Esophagus squamous epithelium (tissue), 5 donors: ENCODE results near the gene COX4I1. TPM values are rescaled to one million over a fixed set of nuclear protein-coding genes. Genes with fewer than 3 reads are reported as not detected.

Source experiments
- DNase-seq: peaks from one replicate; lab custom pipeline; 2025; lab: John Stamatoyannopoulos, UW
- H3K27ac ChIP-seq, 4 donors: fragments of 200-600 bp; sonication (generic); one replicate each; pipeline ENCODE4 v1.5.1; 2016 to 2019; ENCODE audit warnings: mild to moderate bottlenecking in 1 of 4
- H3K27me3 ChIP-seq, 4 donors: fragments of 200-600 bp; sonication (generic); 1 replicate in 3 of 4; 2 replicates in 1 of 4; pipeline versions ENCODE4 v1.5.1 to v1.6.0; 2017 to 2021; ENCODE audit warnings: antibody characterized with exemption in 1 of 4
- H3K36me3 ChIP-seq, 3 donors: fragments of 200-600 bp; sonication (generic); one replicate each; pipeline ENCODE4 v1.5.1; 2016 to 2019
- H3K4me1 ChIP-seq, 3 donors: fragments of 200-600 bp; sonication (generic); one replicate each; pipeline ENCODE4 v1.5.1; 2017 to 2019
- H3K4me3 ChIP-seq, 4 donors: fragments of 200-600 bp; sonication (generic); 1 replicate in 3 of 4; 2 replicates in 1 of 4; pipeline ENCODE4 v1.5.1; 2016 to 2019; ENCODE audit warnings: mild to moderate bottlenecking in 2 of 4, moderate library complexity in 1 of 4
- H3K9me3 ChIP-seq, 3 donors: fragments of 200-600 bp; sonication (generic); one replicate each; pipeline ENCODE4 v1.5.1; 2016 to 2019
- POLR2A ChIP-seq, 4 donors: fragments of 450-650 bp; IDR thresholded peaks; one replicate each; pipeline ENCODE4 v1.6.1; 2017; ENCODE audit warnings: antibody characterized with exemption in 4 of 4, mild to moderate bottlenecking in 4 of 4, moderate library complexity in 3 of 4
- WGBS, 2 donors: methylation state at CpG; one replicate each; pipeline ENCODE4 v1.1.5; 2018; 5-methylcytosine and 5-hydroxymethylcytosine counted together
- intact Hi-C: fragments of 100-400 bp; cut with DNase I; formaldehyde crosslinking; loops from one replicate; pipeline ENCODE4 v1.15.0; 2022
- total RNA-seq, 4 donors: library from RNA; depleted of rRNA; stranded (reverse); fragments of >200 nt; gene quantifications; one replicate each; pipeline ENCODE4 v1.1.0, GENCODE V29; 2016
- TF ChIP-seq, protein P1 (sequence below), 6 experiments: fragments of 450-650 bp in 4 of 6; fragments of 200-600 bp in 2 of 6; sonication (generic) in 2 of 6; IDR thresholded peaks; one replicate each; pipeline ENCODE4 v1.5.1; 2016 to 2019; ENCODE audit warnings: antibody characterized with exemption in 6 of 6, mild to moderate bottlenecking in 4 of 6, moderate library complexity in 4 of 6
- donor health status: DM: yes; HTN: yes; CAD: no.

Gene COX4I1
- total RNA-seq, 4 donors from 2014 or later, result 497 to 580 (median 549) TPM

DNA sequence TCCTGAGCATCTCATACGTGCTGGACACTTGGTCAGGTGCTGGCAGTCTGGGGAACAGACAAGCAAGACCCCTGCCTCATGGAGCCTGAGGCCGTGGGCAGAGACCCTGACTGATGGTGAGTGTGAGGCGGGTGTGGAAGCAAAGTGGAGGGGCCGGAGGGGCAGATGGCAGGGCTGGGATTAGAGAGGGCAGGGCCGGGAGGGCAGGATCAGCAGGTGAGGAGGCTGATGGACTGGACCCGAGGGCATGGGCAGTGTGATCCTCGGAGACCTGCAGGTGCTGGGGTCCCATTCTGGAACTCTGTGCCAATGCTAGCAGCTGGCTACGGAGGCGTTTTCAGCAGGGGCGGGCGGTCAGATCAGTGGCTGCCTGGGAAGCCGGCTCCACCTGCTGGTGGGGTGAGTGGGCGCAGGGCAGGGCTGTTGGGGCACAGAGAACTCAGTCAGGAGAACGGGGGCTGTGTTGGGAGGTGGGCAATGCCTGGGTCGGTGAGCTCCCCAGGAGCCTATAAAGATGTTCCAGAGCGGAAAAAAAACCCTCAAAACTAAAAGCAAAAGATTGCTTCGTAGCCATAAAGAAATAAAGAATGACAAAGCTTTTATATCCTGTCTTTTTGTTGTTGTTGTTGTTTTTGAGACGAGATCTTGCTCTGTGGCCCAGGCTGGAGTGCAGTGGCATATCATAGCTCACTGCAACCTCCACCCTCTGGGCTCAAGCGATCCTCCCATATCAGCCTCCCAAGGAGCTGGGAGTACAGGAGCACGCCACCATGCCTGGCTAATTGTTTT, 39.7 kb upstream of the COX4I1 start:
- intact Hi-C loops, result no loop called here
- WGBS, 2 donors, result 41 to 47% methylated on average over 17 to 19 of the region's 20 CpGs
- TF ChIP-seq, protein P1, sequence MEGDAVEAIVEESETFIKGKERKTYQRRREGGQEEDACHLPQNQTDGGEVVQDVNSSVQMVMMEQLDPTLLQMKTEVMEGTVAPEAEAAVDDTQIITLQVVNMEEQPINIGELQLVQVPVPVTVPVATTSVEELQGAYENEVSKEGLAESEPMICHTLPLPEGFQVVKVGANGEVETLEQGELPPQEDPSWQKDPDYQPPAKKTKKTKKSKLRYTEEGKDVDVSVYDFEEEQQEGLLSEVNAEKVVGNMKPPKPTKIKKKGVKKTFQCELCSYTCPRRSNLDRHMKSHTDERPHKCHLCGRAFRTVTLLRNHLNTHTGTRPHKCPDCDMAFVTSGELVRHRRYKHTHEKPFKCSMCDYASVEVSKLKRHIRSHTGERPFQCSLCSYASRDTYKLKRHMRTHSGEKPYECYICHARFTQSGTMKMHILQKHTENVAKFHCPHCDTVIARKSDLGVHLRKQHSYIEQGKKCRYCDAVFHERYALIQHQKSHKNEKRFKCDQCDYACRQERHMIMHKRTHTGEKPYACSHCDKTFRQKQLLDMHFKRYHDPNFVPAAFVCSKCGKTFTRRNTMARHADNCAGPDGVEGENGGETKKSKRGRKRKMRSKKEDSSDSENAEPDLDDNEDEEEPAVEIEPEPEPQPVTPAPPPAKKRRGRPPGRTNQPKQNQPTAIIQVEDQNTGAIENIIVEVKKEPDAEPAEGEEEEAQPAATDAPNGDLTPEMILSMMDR (IDR thresholded peaks at IDR 0.05), result peak; percentile 29 to 72 (median 54)
- TF ChIP-seq POLR2A (IDR thresholded peaks at IDR 0.05), result no peak
- Histone ChIP-seq H3K27ac (no peak overlapping the region), H3K4me1 (no peaks in the 10 kb centered on the region), H3K4me3 (no peak overlapping the region), H3K9me3 (no peaks in the 10 kb centered on the region), H3K27me3 (peaks cover 0 to 61% (median 0%) of the 10 kb centered on the region in 4 donors), H3K36me3 (no peaks in the 10 kb centered on the region)
- no peak for DNase-seq

DNA sequence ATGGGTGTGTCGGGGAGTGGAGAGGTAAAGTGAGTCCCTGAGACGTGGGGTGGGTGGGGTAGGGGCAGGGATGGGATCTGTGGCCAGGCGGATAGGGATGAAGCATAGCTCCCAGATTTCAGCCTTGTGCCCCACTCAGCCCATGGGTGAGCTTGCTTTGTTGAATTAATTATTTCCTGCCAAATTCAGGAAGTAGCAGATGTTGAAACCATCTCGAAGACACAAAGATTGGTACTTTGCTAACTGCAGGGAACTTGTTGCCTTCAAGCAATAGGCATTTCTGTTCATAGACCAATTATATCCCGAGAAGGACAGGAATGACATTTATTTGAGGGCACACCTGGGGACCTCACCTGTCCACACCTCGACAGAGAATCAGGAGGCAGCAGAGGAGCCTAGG, 37.6 kb upstream of the COX4I1 start:
- WGBS, 2 donors, result 55 to 56% methylated on average over 4 to 6 of the region's 6 CpGs

DNA sequence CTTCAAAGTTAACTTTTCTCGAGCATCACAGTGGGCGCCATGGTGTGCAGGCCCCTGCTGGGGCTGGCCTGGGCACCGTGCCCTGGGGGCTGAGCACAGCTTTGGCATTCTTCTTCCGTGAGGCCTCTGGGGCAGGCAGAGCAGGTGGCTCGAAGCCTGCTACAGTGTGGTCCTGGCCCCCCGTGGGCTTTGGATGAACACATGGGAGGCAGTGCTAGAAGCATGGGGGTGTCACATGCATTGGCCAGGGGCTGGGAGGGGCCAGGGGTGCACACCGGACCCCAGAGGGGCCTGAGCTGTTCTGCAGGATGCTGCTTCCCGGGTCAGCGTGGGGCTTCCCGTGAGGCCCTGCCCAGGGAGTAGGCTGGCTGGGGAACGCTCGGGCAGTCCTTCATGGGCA, 36.5 kb upstream of the COX4I1 start:
- H3K4me3 ChIP-seq, result no peak overlapping the region
- WGBS, 2 donors, result 87% methylated on average over 5 of the region's 12 CpGs; no CpG with 5 or more reads in 1 of the 2 donors
- peaks cover 0 to 8% (median 5%) of the 10 kb centered on the region in 3 donors for H3K4me1 ChIP-seq
- no peak for TF ChIP-seq POLR2A (IDR thresholded peaks at IDR 0.05)
- TF ChIP-seq, protein P1 (IDR thresholded peaks at IDR 0.05), result no peak
- no peak for DNase-seq
- H3K9me3 ChIP-seq, result no peaks in the 10 kb centered on the region
- intact Hi-C loops, result no loop called here
- H3K36me3 ChIP-seq, result no peaks in the 10 kb centered on the region
- no peak overlapping the region for H3K27ac ChIP-seq
- H3K27me3 ChIP-seq, result peaks cover 0 to 79% (median 0%) of the 10 kb centered on the region in 4 donors

More for the DNA sequence above, 37.6 kb upstream of the COX4I1 start:
- no peak for TF ChIP-seq POLR2A (IDR thresholded peaks at IDR 0.05)
- TF ChIP-seq, protein P1 (IDR thresholded peaks at IDR 0.05), result no peak
- Histone ChIP-seq H3K4me3 (no peak overlapping the region), H3K36me3 (no peaks in the 10 kb centered on the region), H3K4me1 (no peaks in the 10 kb centered on the region), H3K9me3 (no peaks in the 10 kb centered on the region), H3K27ac (no peak overlapping the region), H3K27me3 (peaks cover 0 to 79% (median 0%) of the 10 kb centered on the region in 4 donors)
- DNase-seq, result no peak
- intact Hi-C loops, result no loop called here

DNA sequence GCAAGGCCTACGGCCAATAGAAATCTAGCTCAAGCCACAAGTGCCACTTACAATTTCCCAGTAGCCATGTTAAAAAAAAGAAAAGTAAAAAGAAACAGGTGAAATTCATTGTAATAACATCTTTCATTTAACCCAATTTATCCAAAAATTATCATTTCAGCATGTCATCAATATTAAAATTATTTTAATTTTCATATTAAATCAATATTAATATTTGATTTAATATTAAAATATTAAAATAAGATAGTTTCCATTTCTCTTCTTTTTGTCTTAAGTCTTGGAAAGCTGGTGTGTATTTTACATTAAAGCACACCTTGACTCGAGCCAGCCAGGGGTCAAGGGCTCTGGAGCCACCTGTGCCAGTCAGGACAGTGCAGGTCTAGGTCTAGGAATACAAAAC, 35.9 kb upstream of the COX4I1 start:
- no peak overlapping the region for H3K27ac ChIP-seq
- TF ChIP-seq, protein P1 (IDR thresholded peaks at IDR 0.05), result no peak
- no peak for TF ChIP-seq POLR2A (IDR thresholded peaks at IDR 0.05)
- no peaks in the 10 kb centered on the region for H3K9me3 ChIP-seq
- H3K27me3 ChIP-seq, result peaks cover 0 to 76% (median 0%) of the 10 kb centered on the region in 4 donors
- intact Hi-C loops, result no loop called here
- peaks cover 0 to 9% (median 5%) of the 10 kb centered on the region in 3 donors for H3K4me1 ChIP-seq
- 72 to 82% methylated on average over 2 of the region's 2 CpGs for WGBS, 2 donors
- H3K4me3 ChIP-seq, result no peak overlapping the region
- no peak for DNase-seq
- H3K36me3 ChIP-seq, result no peaks in the 10 kb centered on the region

DNA sequence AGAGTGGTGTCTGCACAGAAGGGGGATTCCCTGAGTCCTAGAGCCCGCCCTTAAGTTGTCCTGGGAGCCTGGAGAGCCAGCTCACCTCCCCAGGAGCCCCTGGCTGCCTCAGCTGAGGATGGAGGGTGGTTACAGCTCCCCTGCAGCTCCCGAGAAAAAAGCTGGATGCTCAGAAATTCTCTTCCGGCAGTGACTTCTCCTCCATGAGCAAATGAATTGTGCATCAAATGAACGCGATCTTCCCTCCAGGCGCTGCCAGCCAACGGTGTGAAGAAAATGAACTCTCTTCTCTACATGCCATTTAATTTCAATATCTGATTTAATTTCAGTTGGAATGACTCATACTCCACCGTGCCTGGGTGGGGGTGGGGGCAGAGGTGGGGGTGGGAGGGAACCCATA, 34.3 kb upstream of the COX4I1 start:
- peaks cover 0 to 60% (median 0%) of the 10 kb centered on the region in 4 donors for H3K27me3 ChIP-seq
- no peak overlapping the region for H3K27ac ChIP-seq
- H3K4me1 ChIP-seq, result peaks cover 0 to 9% (median 5%) of the 10 kb centered on the region in 3 donors
- no peak for DNase-seq
- intact Hi-C loops, result no loop called here
- 44 to 54% methylated on average over 7 to 8 of the region's 8 CpGs for WGBS, 2 donors
- H3K36me3 ChIP-seq, result no peaks in the 10 kb centered on the region
- H3K9me3 ChIP-seq, result no peaks in the 10 kb centered on the region
- no peak overlapping the region for H3K4me3 ChIP-seq
- TF ChIP-seq POLR2A (IDR thresholded peaks at IDR 0.05), result no peak
- TF ChIP-seq, protein P1 (IDR thresholded peaks at IDR 0.05), result no peak
